NCI-H1436 (cell line): Measurements from ENCODE around the gene MARCHF11.

ENCODE experiments used
- DNase-seq: peaks from one replicate; lab custom pipeline; 2025; lab: John Stamatoyannopoulos, UW

The MARCHF11 gene

GRCh38 chr5:16179511-16179935, at the start of gene MARCHF11:
TSS of gene MARCHF11 (minus strand) at chr5:16179791. CDS start at chr5:16179575, 216 bp downstream.
- DNase-seq: no peak

GRCh38 chr5:16225927-16226326, 46.3 kb upstream of the MARCHF11 start:
- no peak for DNase-seq

GRCh38 chr5:16192311-16192710, 12.7 kb upstream of the MARCHF11 start:
- no peak for DNase-seq

DNA sequence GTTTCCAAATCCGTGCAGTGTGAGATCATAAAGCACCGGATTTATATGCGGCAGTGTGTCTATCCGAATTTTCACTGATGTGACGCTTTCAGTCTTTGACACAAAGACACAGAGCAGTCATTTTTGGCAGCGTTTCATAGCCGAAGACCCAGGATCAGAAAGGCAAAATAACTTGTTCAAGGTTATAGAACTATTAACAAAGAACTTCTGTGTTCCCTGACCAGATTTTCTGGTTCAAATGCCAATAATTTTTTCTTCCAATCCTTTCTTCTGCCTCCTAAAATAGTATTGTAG, 1.1 kb upstream of the MARCHF11 start:
- DNase-seq: no peak

GRCh38 chr5:16179936-16180788, 571 bp upstream of the MARCHF11 start:
- no peak for DNase-seq

GRCh38 chr5:16178745-16179372, 732 bp downstream of the MARCHF11 start:
- DNase-seq: no peak

DNA sequence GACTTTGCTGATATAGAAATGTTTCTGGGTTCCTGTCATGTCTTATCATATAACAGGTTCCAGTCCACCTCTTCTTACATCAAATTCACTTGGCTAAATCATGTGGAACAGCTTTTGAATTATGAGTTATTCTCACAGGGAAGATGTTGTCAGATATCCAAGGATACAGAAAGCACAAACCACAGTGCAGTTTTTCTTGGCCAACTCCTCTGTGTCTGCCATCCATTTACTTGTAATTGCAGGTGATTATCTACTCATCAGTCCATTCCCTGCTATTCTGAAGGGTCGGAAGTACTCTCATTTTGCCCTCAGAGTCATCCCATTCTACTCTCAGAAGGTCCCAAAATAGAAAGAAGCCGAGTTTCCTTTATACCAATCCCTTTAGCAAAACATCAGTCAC, 10.0 kb downstream of the MARCHF11 start:
- no peak for DNase-seq

GRCh38 chr5:16160706-16161105, 18.9 kb downstream of the MARCHF11 start:
- DNase-seq: peak; percentile 39

DNA sequence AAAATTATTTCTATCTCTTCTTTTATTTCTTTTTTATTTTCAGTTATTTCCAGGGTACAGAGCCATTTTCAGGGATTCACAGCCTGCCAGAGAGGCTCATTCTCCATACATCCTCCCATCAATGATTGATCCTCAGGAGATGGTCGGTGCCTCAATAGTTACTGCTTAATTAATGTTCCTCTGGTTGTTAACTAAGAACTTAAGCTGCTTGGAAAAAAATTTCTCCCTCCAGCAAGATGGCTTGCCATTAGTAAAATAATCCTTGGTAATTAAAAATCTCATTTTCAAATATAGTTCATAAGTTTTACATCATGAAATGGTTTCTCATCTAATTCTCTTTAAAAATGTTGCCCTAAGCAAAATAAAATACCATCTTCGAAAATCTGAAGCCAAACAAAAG, 20.0 kb downstream of the MARCHF11 start:
- no peak for DNase-seq

- no peak for DNase-seq
Observed at GRCh38 chr5:16156152-16156551, 23.4 kb downstream of the MARCHF11 start.

DNA sequence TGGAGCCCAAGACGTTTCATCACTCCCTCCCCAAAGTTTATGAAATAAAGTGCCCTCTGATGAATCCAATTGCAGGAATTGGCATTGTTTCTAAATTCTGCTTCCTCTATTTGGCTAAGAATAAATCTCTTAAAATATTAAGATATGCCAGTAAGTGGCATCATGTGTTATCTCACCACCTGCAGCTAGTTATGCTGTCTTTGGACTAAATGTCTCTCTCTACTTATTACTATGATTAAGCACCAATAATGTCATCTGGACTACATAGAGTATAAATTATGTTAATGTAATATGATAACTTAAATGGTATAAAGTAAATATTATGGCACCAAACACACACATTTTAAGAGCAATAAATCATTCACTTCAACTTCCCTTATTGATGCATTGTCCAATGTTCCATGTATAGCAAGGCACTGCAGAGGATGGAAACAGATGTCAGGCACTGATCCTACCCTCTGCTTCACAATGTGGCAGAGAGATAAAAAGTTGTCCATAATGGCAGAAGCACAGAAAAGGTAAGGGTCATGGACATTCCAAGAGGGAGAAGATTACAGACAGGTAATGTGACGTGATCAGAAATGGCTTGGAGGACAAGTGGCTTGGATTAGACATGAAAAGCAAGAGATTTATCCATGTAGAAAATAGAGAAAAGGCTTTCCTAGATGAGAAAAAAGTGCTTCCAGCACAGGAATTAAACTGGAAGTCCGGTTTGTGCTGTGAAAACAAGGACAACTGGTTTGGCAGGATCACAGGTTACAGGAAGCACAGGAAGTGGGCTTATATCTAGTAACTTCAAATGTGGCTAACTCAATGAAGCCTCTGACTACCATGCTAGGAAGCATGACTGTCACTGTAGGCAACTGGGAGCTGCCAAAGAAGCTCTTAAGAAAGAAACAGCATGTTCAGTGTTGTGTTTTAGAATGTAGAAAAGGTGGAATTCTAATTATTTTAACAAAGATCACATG, 26.7 kb downstream of the MARCHF11 start:
- DNase-seq: no peak

- no peak for DNase-seq
Observed at GRCh38 chr5:16149621-16150020, 30.0 kb downstream of the MARCHF11 start.

DNA sequence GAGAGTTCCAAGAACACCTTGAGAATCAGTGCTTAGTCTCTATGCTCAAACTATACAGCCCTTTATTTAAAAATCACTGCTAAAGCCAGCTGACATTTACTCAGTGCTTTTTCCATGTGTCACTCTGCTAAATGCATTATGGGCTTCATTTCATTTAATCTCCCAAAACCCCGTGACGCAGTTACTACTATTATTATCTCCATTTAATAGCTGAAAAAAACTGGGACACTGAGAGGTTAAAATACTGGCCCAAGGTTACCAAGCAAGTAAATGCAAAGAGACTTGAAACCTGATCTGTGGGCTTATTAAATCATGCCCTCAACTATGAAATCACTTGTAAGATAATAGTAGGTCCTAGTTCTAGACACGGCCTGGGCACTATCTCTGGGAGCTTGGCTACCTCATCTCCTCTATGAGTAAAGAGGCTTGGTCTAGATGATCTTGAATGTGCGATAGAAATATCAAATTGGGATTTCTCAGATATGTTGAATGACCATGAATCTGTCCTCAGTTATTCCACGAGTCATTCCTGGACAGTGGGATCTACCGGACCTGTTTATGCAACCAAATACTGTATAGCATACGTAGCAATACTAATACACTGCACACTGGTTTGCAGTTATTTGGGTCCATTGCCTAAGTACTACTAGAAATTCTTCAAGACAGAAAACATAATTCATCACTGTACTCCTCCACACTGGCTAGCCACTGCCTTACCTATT, 32.3 kb downstream of the MARCHF11 start:
- no peak for DNase-seq

- no peak for DNase-seq
Observed at GRCh38 chr5:16144416-16144815, 35.2 kb downstream of the MARCHF11 start.

DNA sequence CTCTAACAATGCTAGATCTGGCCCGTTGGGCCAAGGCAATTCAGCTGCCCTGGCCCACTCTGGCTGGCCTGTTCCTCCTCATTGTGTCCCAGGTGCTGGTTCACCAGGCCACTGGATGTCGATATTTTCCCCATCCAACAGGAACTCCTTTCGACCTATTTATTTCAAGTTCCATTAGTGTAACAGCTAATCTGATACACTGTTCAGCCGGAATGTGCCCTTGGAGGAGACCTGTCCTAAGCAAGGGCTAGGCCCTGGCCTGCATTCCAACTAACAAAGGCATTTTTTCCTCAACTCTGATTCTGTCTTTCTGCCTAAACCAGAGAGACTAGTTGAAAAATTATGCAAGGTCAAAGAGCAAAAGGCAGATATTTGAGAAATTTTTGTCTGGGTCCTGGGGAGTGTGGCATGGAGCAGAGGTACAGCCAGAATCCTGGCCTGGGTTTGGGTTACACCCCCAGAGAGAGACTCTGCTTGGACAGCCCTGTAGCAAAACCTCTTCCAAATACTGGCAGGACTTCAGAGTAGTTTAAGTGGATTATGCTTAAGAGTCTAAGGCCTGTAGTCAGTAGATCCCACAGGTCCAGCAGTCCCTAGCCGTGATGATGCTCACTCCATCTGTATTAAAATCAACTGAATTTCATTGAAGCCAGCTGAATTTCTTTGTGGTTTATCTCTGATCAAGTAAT, 36.1 kb downstream of the MARCHF11 start:
- no peak for DNase-seq

GRCh38 chr5:16140944-16141343, 38.6 kb downstream of the MARCHF11 start:
- DNase-seq: no peak

DNA sequence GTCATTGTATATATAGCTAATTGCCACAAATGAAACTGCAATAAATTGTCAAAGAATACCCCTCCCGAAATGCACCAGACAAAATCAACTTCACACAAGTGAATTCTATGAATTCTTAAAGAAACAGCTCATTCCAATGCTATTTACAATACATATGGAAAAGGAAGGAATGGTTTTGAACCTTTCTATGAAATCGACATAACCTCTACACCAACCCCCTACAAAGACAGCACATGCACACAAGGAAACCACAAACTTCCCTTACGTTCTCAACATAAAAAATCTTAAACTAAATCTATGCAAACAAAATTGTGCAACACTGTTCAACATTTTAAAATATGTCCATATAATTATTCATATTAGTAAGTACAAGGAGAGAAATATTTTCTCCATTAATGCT, 39.2 kb downstream of the MARCHF11 start:
- no peak for DNase-seq

GRCh38 chr5:16137177-16137576, 42.4 kb downstream of the MARCHF11 start:
- DNase-seq: no peak

GRCh38 chr5:16135506-16135905, 44.1 kb downstream of the MARCHF11 start:
- DNase-seq: no peak

DNA sequence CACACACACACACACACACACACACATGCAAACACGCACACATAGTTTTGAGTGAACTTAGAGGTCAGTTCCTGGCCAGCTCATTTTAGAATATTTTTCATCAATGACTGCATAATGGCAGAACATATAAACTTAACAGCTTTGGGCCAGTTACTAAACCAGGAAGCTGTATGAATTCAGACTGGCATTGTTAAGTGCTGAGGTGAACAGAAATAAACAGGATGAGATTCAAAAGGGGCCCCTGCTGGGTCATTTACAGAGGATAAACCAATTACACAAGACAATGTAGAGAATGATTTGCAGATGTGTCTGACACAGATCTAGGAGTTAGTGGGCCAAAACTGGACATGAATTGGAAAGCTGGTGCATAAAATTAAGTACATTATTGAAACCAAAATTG, 44.6 kb downstream of the MARCHF11 start:
- no peak for DNase-seq

GRCh38 chr5:16134204-16134603, 45.4 kb downstream of the MARCHF11 start:
- no peak for DNase-seq
